ENCODE measurements around the gene PPP2R2B.

- TF ChIP-seq CTCF (IDR thresholded peaks at IDR 0.05) (no peak), POLR2A (IDR thresholded peaks at IDR 0.05) (no peak)
Observed at GRCh38 chr5:146862641-146863040, 15.9 kb downstream of the PPP2R2B start.
